B cell (primary cell): ENCODE results near the gene TMEM125. TPM values are rescaled to one million over a fixed set of nuclear protein-coding genes. Genes with fewer than 3 reads are reported as not detected.

Experiments used
- ATAC-seq: fragments of 200-7000 bp; cut with Tn5 transposase; one replicate; pipeline ENCODE4 v1.10.0; 2021; ENCODE audit warnings: low read depth, mild to moderate bottlenecking, moderate number of reproducible peaks, moderate library complexity
- CTCF ChIA-PET: fragments of 350-600 bp; sonication (Branson Sonifier 250); formaldehyde crosslinking; loops from one replicate; lab custom pipeline; 2021; ENCODE audit warnings: antibody characterized with exemption, inconsistent platforms; lab: Charles Lee
- POLR2A ChIA-PET: fragments of 350-600 bp; sonication (Branson Sonifier 250); formaldehyde crosslinking; loops from one replicate; lab custom pipeline; 2021; ENCODE audit warnings: antibody characterized with exemption; lab: Charles Lee
- DNase-seq: peaks from one replicate; pipeline ENCODE4 v3.0.0; 2013
- H2AFZ ChIP-seq: 2 replicates; pipeline ENCODE4 v1.6.1; 2012; ENCODE audit warnings: mild to moderate bottlenecking, low read depth, low read length; ENCODE audit not compliant: insufficient read depth, poor library complexity, severe bottlenecking
- H3K27ac ChIP-seq, 2 donors: 1 replicate in 1 of 2; 2 replicates in 1 of 2; pipeline ENCODE4 v1.5.1; 2012 to 2013; ENCODE audit warnings: low read length in 2 of 2, mild to moderate bottlenecking in 2 of 2, moderate library complexity in 1 of 2
- H3K27me3 ChIP-seq, 4 experiments: fragments of 200-600 bp in 1 of 4; sonication (generic) in 1 of 4; replicated peaks in 1 of 4; 1 replicate in 2 of 4; 2 replicates in 2 of 4; pipeline versions ENCODE4 v1.6.1 to v1.7.0; 2013 to 2016; ENCODE audit warnings: low read length in 3 of 4, mild to moderate bottlenecking in 2 of 4, mixed read lengths in 1 of 4, moderate library complexity in 1 of 4; ENCODE audit not compliant: insufficient read depth in 4 of 4, control insufficient read depth in 3 of 4; ENCODE audit errors: control extremely low read depth in 1 of 4
- H3K36me3 ChIP-seq, 2 experiments: replicated peaks in 1 of 2; 1 replicate in 1 of 2; 2 replicates in 1 of 2; pipeline versions ENCODE4 v1.6.1 to v1.7.1; 2013; ENCODE audit warnings: low read length in 1 of 2; ENCODE audit not compliant: insufficient read depth in 2 of 2, control insufficient read depth in 1 of 2; ENCODE audit errors: control extremely low read depth in 1 of 2, extremely low read depth in 1 of 2
- H3K4me1 ChIP-seq, 2 donors: fragments of 200-600 bp in 1 of 2; sonication (generic) in 1 of 2; 1 replicate in 1 of 2; 2 replicates in 1 of 2; pipeline versions ENCODE4 v1.5.1 to v1.6.1; 2013 to 2017; ENCODE audit warnings: low read length in 2 of 2; ENCODE audit not compliant: control insufficient read depth in 2 of 2, insufficient read depth in 2 of 2
- H3K4me2 ChIP-seq: replicated peaks from 2 replicates; pipeline ENCODE3; 2012; ENCODE audit warnings: mild to moderate bottlenecking, low read depth, low read length; ENCODE audit not compliant: poor library complexity, severe bottlenecking
- H3K4me3 ChIP-seq, 5 experiments: fragments of 200-600 bp in 1 of 5; sonication (generic) in 1 of 5; 1 replicate in 3 of 5; 2 replicates in 2 of 5; pipeline versions ENCODE4 v1.5.1 to v1.7.0; 2011 to 2016; ENCODE audit warnings: low read length in 4 of 5, mild to moderate bottlenecking in 4 of 5, low read depth in 2 of 5, control low read depth in 1 of 5, moderate library complexity in 1 of 5; ENCODE audit not compliant: insufficient read depth in 1 of 5; ENCODE audit errors: control extremely low read depth in 1 of 5, extremely low read depth in 1 of 5
- H3K79me2 ChIP-seq: fragments of 200-600 bp; sonication (generic); one replicate; pipeline ENCODE4 v1.6.0; 2016; ENCODE audit warnings: low read length; ENCODE audit not compliant: control insufficient read depth, insufficient read depth
- H3K9ac ChIP-seq: fragments of 200-600 bp; sonication (generic); 2 replicates; pipeline ENCODE4 v1.6.1; 2017; ENCODE audit warnings: mild to moderate bottlenecking, low read length, moderate library complexity
- H3K9me3 ChIP-seq, 3 donors: one replicate each; pipeline versions ENCODE4 v1.6.1 to v1.7.1; 2013; ENCODE audit warnings: low read length in 2 of 3; ENCODE audit not compliant: control insufficient read depth in 2 of 3, insufficient read depth in 1 of 3; ENCODE audit errors: control extremely low read depth in 1 of 3
- H4K20me1 ChIP-seq: 2 replicates; pipeline ENCODE4 v1.6.0; 2012; ENCODE audit warnings: mild to moderate bottlenecking, low read length; ENCODE audit not compliant: insufficient read depth, control insufficient read depth, poor library complexity, severe bottlenecking
- H3K27ac Mint-ChIP-seq: one replicate; pipeline ENCODE4 v1.8.0; 2021; ENCODE audit warnings: mixed read lengths
- H3K27me3 Mint-ChIP-seq: one replicate; pipeline ENCODE4 v1.8.0; 2021; ENCODE audit warnings: mixed read lengths
- H3K4me1 Mint-ChIP-seq: one replicate; pipeline ENCODE4 v1.8.0; 2021; ENCODE audit warnings: mixed read lengths
- H3K4me3 Mint-ChIP-seq: one replicate; pipeline ENCODE4 v1.8.0; 2021; ENCODE audit warnings: mixed read lengths
- H3K9me3 Mint-ChIP-seq: one replicate; pipeline ENCODE4 v1.8.0; 2022; ENCODE audit warnings: mixed read lengths; ENCODE audit not compliant: insufficient read depth
- CTCF ChIP-seq: fragments of 200-600 bp; IDR thresholded peaks from one replicate; pipeline ENCODE4 v1.8.0; 2022; ENCODE audit warnings: antibody characterized with exemption, mild to moderate bottlenecking
- EZH2 ChIP-seq: IDR thresholded peaks from 2 replicates; pipeline ENCODE4 v1.6.1; 2012; ENCODE audit warnings: borderline replicate concordance, low read depth, mild to moderate bottlenecking, moderate library complexity, low read length; ENCODE audit not compliant: insufficient read depth, poor library complexity, severe bottlenecking
- WGBS: methylation state at CpG from one replicate; pipeline ENCODE4 v1.1.5; 2013; ENCODE audit warnings: missing lambda C conversion rate; ENCODE audit not compliant: insufficient coverage; 5-methylcytosine and 5-hydroxymethylcytosine counted together
- intact Hi-C: fragments of 100-400 bp; cut with micrococcal nuclease; formaldehyde crosslinking; loops from one replicate; pipeline ENCODE4 v1.10.0; 2022
- polyA plus RNA-seq: library from polyadenylated mRNA; depleted of rRNA; stranded (reverse); fragments of >200 nt; gene quantifications from 2 replicates; pipeline ENCODE4 v1.2.3, GENCODE V29; 2012
- total RNA-seq, 2 donors: library from RNA; stranded (reverse); fragments of 120-200 nt in 1 of 2; gene quantifications; 1 replicate in 1 of 2; 2 replicates in 1 of 2; pipeline versions ENCODE4 v1.2.3 to v1.2.4, GENCODE V29; 2013 to 2022

TMEM125 gene
- total and polyA plus RNA-seq, 2 donors (not counting 1 experiment from before 2014, with no cell fraction given): not detected

- H3K4me2 ChIP-seq: no peak overlapping the region
Observed at GRCh38 chr1:43304771-43305300, 35.1 kb downstream of the TMEM125 start.

GRCh38 chr1:43305461-43305860, 35.7 kb downstream of the TMEM125 start:
- H3K9me3 ChIP-seq: no peaks in the 10 kb centered on the region
- H3K4me3 ChIP-seq: no peak overlapping the region
- H3K27ac ChIP-seq: no peak overlapping the region
- no peaks in the 10 kb centered on the region for H3K36me3 ChIP-seq
- H2AFZ ChIP-seq: no peak overlapping the region
- ATAC-seq (no peak), DNase-seq (no peak)
- CTCF ChIA-PET: no interaction called here
- no peak overlapping the region for H3K9ac ChIP-seq
- intact Hi-C loops: no loop called here
- H3K79me2 ChIP-seq: no peaks in the 10 kb centered on the region
- H4K20me1 ChIP-seq: no peaks in the 10 kb centered on the region
- no peak overlapping the region for H3K4me2 ChIP-seq
- POLR2A ChIA-PET: no interaction called here
- no peak overlapping the region for H3K27ac Mint-ChIP-seq
- peaks cover 0 to 3% (median 0%) of the 10 kb centered on the region in 4 experiments for H3K27me3 ChIP-seq
- H3K4me1 Mint-ChIP-seq: no peaks in the 10 kb centered on the region
- no peaks in the 10 kb centered on the region for H3K4me1 ChIP-seq
- H3K4me3 Mint-ChIP-seq: no peak overlapping the region
- 65% methylated on average over 2 of the region's 3 CpGs for WGBS
- TF ChIP-seq CTCF (no peak), EZH2 (no peak)
- peaks cover 19% of the 10 kb centered on the region for H3K27me3 Mint-ChIP-seq
- H3K9me3 Mint-ChIP-seq: no peaks in the 10 kb centered on the region

More at GRCh38 chr1:43304771-43305300, 35.1 kb downstream of the TMEM125 start:
- ATAC-seq (no peak), DNase-seq (no peak)
- Histone ChIP-seq H3K4me3 (no peak overlapping the region), H3K27ac (no peak overlapping the region), H3K9me3 (no peaks in the 10 kb centered on the region), H3K9ac (no peak overlapping the region), H3K79me2 (no peaks in the 10 kb centered on the region), H4K20me1 (no peaks in the 10 kb centered on the region), H3K4me1 (no peaks in the 10 kb centered on the region), H3K36me3 (no peaks in the 10 kb centered on the region), H2AFZ (no peak overlapping the region), H3K27me3 (peaks cover 0 to 3% (median 0%) of the 10 kb centered on the region in 4 experiments)
- TF ChIP-seq CTCF (no peak), EZH2 (no peak)
- intact Hi-C loops: no loop called here
- H3K27me3 Mint-ChIP-seq: peaks cover 19% of the 10 kb centered on the region
- 96% methylated on average over 36 of the region's 46 CpGs for WGBS
- H3K9me3 Mint-ChIP-seq: no peaks in the 10 kb centered on the region
- ChIA-PET POLR2A (no interaction called here), CTCF (no interaction called here)
- no peak overlapping the region for H3K27ac Mint-ChIP-seq
- no peaks in the 10 kb centered on the region for H3K4me1 Mint-ChIP-seq
- H3K4me3 Mint-ChIP-seq: no peak overlapping the region
